Sigmoid colon (tissue), 4 donors: Measurements from ENCODE around the gene TRIM2.

ENCODE experiments used
- EP300 ChIP-seq, 4 donors: sonication (generic); formaldehyde crosslinking; IDR thresholded peaks; one replicate each; pipeline ENCODE4 v1.6.1; 2017; ENCODE audit warnings: antibody characterized with exemption in 4 of 4
- POLR2A ChIP-seq, 2 donors: fragments of 450-650 bp; IDR thresholded peaks; one replicate each; pipeline ENCODE4 v1.6.1; 2016; ENCODE audit warnings: antibody characterized with exemption in 2 of 2, mild to moderate bottlenecking in 2 of 2, moderate library complexity in 2 of 2

GRCh38 chr4:153369021-153369420, 164.8 kb downstream of the TRIM2 start:
- TF ChIP-seq POLR2A (IDR thresholded peaks at IDR 0.05) (no peak), EP300 (IDR thresholded peaks at IDR 0.05) (no peak)
